K562 (cell line): ENCODE measurements around the gene ZBTB46. TPM values are rescaled to one million over a fixed set of nuclear protein-coding genes. Genes with fewer than 3 reads are reported as not detected.
A peak's percentile ranks its signal among the peaks of the same experiment; 100 is the strongest.

Experiments
- ATAC-seq: fragments of 200-7000 bp; cut with Tn5 transposase; 3 replicates; pipeline ENCODE4 v1.9.1; 2020; ENCODE audit warnings: moderate library complexity
- BruUV-seq: library from RNA; stranded (reverse); fragments of 400-500 nt; replicated peaks from 2 replicates; lab custom pipeline; 2021; lab: Mats Ljungman, UMichigan
- CTCF ChIA-PET: fragments of 300-600 bp; formaldehyde crosslinking; extraction: SDS; loops from one replicate; lab custom pipeline; 2021; ENCODE audit warnings: low intra/inter-chr PET ratio; lab: Yijun Ruan, JAX
- POLR2A ChIA-PET: fragments of 300-600, 350-650 bp; sonication (Branson Sonifier 250); formaldehyde crosslinking; extraction: SDS; loops from one replicate; lab custom pipeline; 2021; ENCODE audit warnings: antibody characterized with exemption, inconsistent platforms; lab: Yijun Ruan, JAX
- DNase-seq, 4 experiments: peaks; one replicate each; pipeline versions ENCODE4 v3.0.0 to v3.0.0-alpha.2; 2011 to 2018; ENCODE audit warnings: low spot score in 3 of 4, mixed read lengths in 3 of 4; ENCODE audit errors: extremely low read depth in 1 of 4
- FAIRE-seq: peaks from 2 replicates; lab custom pipeline; 2011; peaks lifted over from hg19 to GRCh38; lab: Jason Lieb, UNC
- H2AFZ ChIP-seq: 2 replicates; pipeline ENCODE4 v1.6.0; 2011; ENCODE audit warnings: low read depth, low read length, control low read depth, inconsistent platforms
- H3K27ac ChIP-seq: fragments of 200-600 bp; 3 replicates; pipeline ENCODE4 v1.8.0; 2011; ENCODE audit warnings: low read depth, mild to moderate bottlenecking, control low read depth, inconsistent platforms, low read length, moderate library complexity, mixed read lengths; ENCODE audit errors: extremely low read depth
- H3K27me3 ChIP-seq, 2 experiments: fragments of 300-600 bp in 1 of 2; 2 replicates in 1 of 2; 3 replicates in 1 of 2; pipeline versions ENCODE4 v1.6.0 to v1.8.0; 2011; ENCODE audit warnings: inconsistent platforms in 2 of 2, low read length in 2 of 2, mild to moderate bottlenecking in 1 of 2, mixed read lengths in 1 of 2, moderate library complexity in 1 of 2; ENCODE audit not compliant: control insufficient read depth in 2 of 2, insufficient read depth in 2 of 2
- H3K36me3 ChIP-seq: fragments of 300-600 bp; 3 replicates; pipeline ENCODE4 v1.8.0; 2011; ENCODE audit warnings: mild to moderate bottlenecking, low read length, inconsistent platforms; ENCODE audit not compliant: control insufficient read depth, insufficient read depth
- H3K4me1 ChIP-seq, 2 experiments: fragments of 200-600 bp in 1 of 2; replicated peaks in 1 of 2; 2 replicates in 1 of 2; 3 replicates in 1 of 2; pipeline versions ENCODE4 v1.5.1 to v1.8.0; 2011; ENCODE audit warnings: inconsistent platforms in 2 of 2, low read length in 2 of 2, mild to moderate bottlenecking in 1 of 2, mixed read lengths in 1 of 2, moderate library complexity in 1 of 2; ENCODE audit not compliant: control insufficient read depth in 2 of 2, insufficient read depth in 2 of 2
- H3K4me2 ChIP-seq: 2 replicates; pipeline ENCODE4 v1.6.1; 2011; ENCODE audit warnings: low read length, control low read depth, inconsistent platforms, mixed read lengths; ENCODE audit not compliant: insufficient read depth
- H3K4me3 ChIP-seq: fragments of 200-600 bp; sonication (generic), shearing (Covaris generic); 2 replicates; pipeline ENCODE4 v1.5.1; 2016; ENCODE audit warnings: control low read depth, inconsistent platforms
- H3K79me2 ChIP-seq: fragments of 200-600 bp; 3 replicates; pipeline ENCODE4 v1.8.0; 2011; ENCODE audit warnings: low read length, inconsistent platforms; ENCODE audit not compliant: control insufficient read depth, insufficient read depth
- H3K9ac ChIP-seq, 2 experiments: 2 replicates each; pipeline versions ENCODE4 v1.6.0 to v1.6.1; 2011; ENCODE audit warnings: low read depth in 2 of 2, low read length in 2 of 2, control low read depth in 1 of 2, inconsistent platforms in 1 of 2, mild to moderate bottlenecking in 1 of 2, mixed read lengths in 1 of 2; ENCODE audit not compliant: insufficient read depth in 1 of 2
- H3K9me1 ChIP-seq: one replicate; pipeline ENCODE4 v1.6.0; 2011; ENCODE audit warnings: inconsistent platforms, mild to moderate bottlenecking, low read length, moderate library complexity; ENCODE audit not compliant: control insufficient read depth, insufficient read depth
- H3K9me3 ChIP-seq: replicated peaks from 2 replicates; pipeline ENCODE4 v1.5.1; 2011; ENCODE audit warnings: low read depth, low read length, inconsistent platforms; ENCODE audit not compliant: control insufficient read depth, insufficient read depth
- H4K20me1 ChIP-seq: replicated peaks from 2 replicates; pipeline ENCODE4 v1.6.1; 2011; ENCODE audit warnings: low read length, inconsistent platforms, mixed read lengths; ENCODE audit not compliant: control insufficient read depth, insufficient read depth
- ARID4B ChIP-seq: sonication (generic); formaldehyde crosslinking; IDR thresholded peaks from 2 replicates; pipeline ENCODE4 v1.8.0; 2022; ENCODE audit warnings: mild to moderate bottlenecking, missing genetic modification reagents
- CLOCK ChIP-seq: fragments of 250-450 bp; sonication (Bioruptor Pico); IDR thresholded peaks from 2 replicates; pipeline ENCODE4 v1.4.0; 2020; ENCODE audit warnings: mild to moderate bottlenecking, moderate library complexity, borderline replicate concordance
- DMBX1 ChIP-seq: fragments of 250-450 bp; sonication (Bioruptor Pico); IDR thresholded peaks from 2 replicates; pipeline ENCODE4 v1.8.0; 2022; ENCODE audit warnings: inconsistent platforms, mild to moderate bottlenecking, moderate library complexity, borderline replicate concordance
- KAT2B ChIP-seq: IDR thresholded peaks from one replicate; pipeline ENCODE4 v1.6.1; 2012; ENCODE audit warnings: low read depth, mild to moderate bottlenecking, control low read depth, inconsistent platforms, low read length, moderate library complexity
- MEF2A ChIP-seq: IDR thresholded peaks from 2 replicates; pipeline ENCODE4 v1.6.1; 2011; ENCODE audit warnings: low read depth, mild to moderate bottlenecking, low read length, moderate library complexity; ENCODE audit not compliant: control insufficient read depth
- MLLT1 ChIP-seq, 2 experiments: fragments of 450-650 bp; IDR thresholded peaks; 2 replicates each; pipeline ENCODE4 v1.6.1; 2016
- NCOA6 ChIP-seq: fragments of 450-650 bp; IDR thresholded peaks from 2 replicates; pipeline ENCODE4 v1.6.1; 2017; ENCODE audit warnings: mild to moderate bottlenecking
- POLR2AphosphoS5 ChIP-seq: IDR thresholded peaks from 2 replicates; pipeline ENCODE4 v1.6.1; 2011; ENCODE audit warnings: mild to moderate bottlenecking, low read depth, low read length, moderate library complexity; ENCODE audit not compliant: control insufficient read depth, insufficient read depth
- TCF15 ChIP-seq: fragments of 250-450 bp; sonication (Bioruptor Pico); IDR thresholded peaks from 2 replicates; pipeline ENCODE4 v1.8.0; 2022; ENCODE audit warnings: moderate library complexity, mild to moderate bottlenecking, inconsistent platforms
- ZFP36 ChIP-seq: fragments of 150-350 bp; IDR thresholded peaks from 2 replicates; pipeline ENCODE4 v1.6.1; 2018; ENCODE audit warnings: low read length, low read depth; ENCODE audit not compliant: partially characterized antibody
- ZNF133 ChIP-seq: fragments of 250-450 bp; sonication (Bioruptor Pico); IDR thresholded peaks from 2 replicates; pipeline ENCODE4 v1.4.0; 2020; ENCODE audit warnings: mild to moderate bottlenecking
- ZNF764 ChIP-seq: fragments of 250-450 bp; sonication (Bioruptor Pico); IDR thresholded peaks from 2 replicates; pipeline ENCODE4 v1.4.0; 2020; ENCODE audit warnings: low read depth, mild to moderate bottlenecking, moderate library complexity
- WGBS: fragments of 100-300 bp; shearing (Covaris generic); methylation state at CpG from one replicate; pipeline ENCODE4 v1.1.6; 2016; ENCODE audit warnings: low coverage, mixed read lengths; ENCODE audit not compliant: insufficient coverage; ENCODE audit errors: missing lambda C conversion rate; 5-methylcytosine and 5-hydroxymethylcytosine counted together
- in situ Hi-C: fragments of 300-500 bp; cut with MboI; formaldehyde crosslinking; loops from 4 replicates; pipeline ENCODE4 v1.15.0; 2018; ENCODE audit warnings: inconsistent platforms, mixed read lengths
- intact Hi-C: fragments of 100-400 bp; cut with micrococcal nuclease; formaldehyde crosslinking; loops from 2 replicates; pipeline ENCODE4 v1.14.2; 2022
- polyA plus RNA-seq, 8 experiments: library from polyadenylated mRNA; depleted of rRNA in 4 of 8; stranded (reverse) in 5 of 8; unstranded in 3 of 8; fragments of >200 nt; fragmentation: Nextera tagmentation in 2 of 8; fragmentation: Illumina TruSeq in 1 of 8; extraction: Ambion mirVana in 2 of 8; extraction: Trizol in 1 of 8; gene quantifications; 2 replicates each; pipeline versions ENCODE4 v1.2.1 to v1.2.3, GENCODE V29; 2011 to 2014; ENCODE audit warnings: inconsistent platforms in 1 of 8, missing spikeins in 1 of 8
- total RNA-seq, 7 experiments: library from RNA; depleted of rRNA in 6 of 7; stranded (reverse); fragments of >200 nt in 6 of 7; fragmentation: Illumina TruSeq in 2 of 7; extraction: Trizol in 2 of 7; gene quantifications; 2 replicates each; pipeline versions ENCODE4 v1.2.1 to v1.2.3, GENCODE V29; 2011 to 2021; ENCODE audit warnings: low replicate concordance in 1 of 7

The ZBTB46 gene
- total and polyA plus RNA-seq, 9 of the 15 experiments (the other 6 are each of a cell fraction or from before 2014, with no cell fraction given) = 0.29 to 4.1 (median 1.1) TPM

GRCh38 chr20:63766695-63767426 is 64.2 kb downstream of the ZBTB46 start:
- H3K36me3 ChIP-seq = no peaks in the 10 kb centered on the region
- no peak overlapping the region for H3K4me2 ChIP-seq
- intact Hi-C loops = no loop called here
- CTCF ChIA-PET = no interaction called here
- peaks cover 0 to 9% of the 10 kb centered on the region in 2 experiments; a peak in 2 of 5 replicates for H3K27me3 ChIP-seq
- no peak overlapping the region for H3K27ac ChIP-seq
- in situ Hi-C loops = no loop called here
- H3K9ac ChIP-seq = peak overlapping the region in 1 of 2 experiments; percentile 41; a peak in 1 of 4 replicates
- no peak for ATAC-seq
- H3K79me2 ChIP-seq = no peaks in the 10 kb centered on the region
- WGBS = 65% methylated on average over 26 of the region's 38 CpGs
- POLR2A ChIA-PET = interaction anchor here (1.0 kb wide), 2 partner anchors 11 to 19 kb away, joined by 3 read pairs; no protein-coding TSS in a partner anchor
- no TSS peak for BruUV-seq
- no peak overlapping the region for H3K4me3 ChIP-seq
- FAIRE-seq = no peak
- DNase-seq = no peak
- H4K20me1 ChIP-seq = no peaks in the 10 kb centered on the region
- H3K9me1 ChIP-seq = no peaks in the 10 kb centered on the region
- H2AFZ ChIP-seq = no peak overlapping the region
- no peaks in the 10 kb centered on the region for H3K9me3 ChIP-seq
- H3K4me1 ChIP-seq = peaks cover 5 to 40% of the 10 kb centered on the region in 2 experiments; a peak in 3 of 5 replicates
- TF ChIP-seq MEF2A = no peak
- TF ChIP-seq KAT2B = no peak
- no peak for TF ChIP-seq NCOA6
- TF ChIP-seq POLR2AphosphoS5 = no peak
- TF ChIP-seq ZNF764 (CRISPR knock-in tag) = no peak
- TF ChIP-seq DMBX1 (CRISPR knock-in tag) = no peak
- TF ChIP-seq ZNF133 (CRISPR knock-in tag) = no peak
- TF ChIP-seq MLLT1 (IDR thresholded peaks at IDR 0.05) = no peak
- no peak for TF ChIP-seq ZFP36
- TF ChIP-seq TCF15 = no peak
- TF ChIP-seq CLOCK (CRISPR knock-in tag) = no peak
- TF ChIP-seq ARID4B (CRISPR knock-in tag) = no peak
